8988T (cell line): ENCODE measurements around the gene CDH13.

Source experiments
- DNase-seq: peaks from one replicate; pipeline ENCODE4 v3.0.0; 2011

The CDH13 gene

GRCh38 chr16:83328936-83329335 lies 702.2 kb downstream of the CDH13 start:
- no peak for DNase-seq

GRCh38 chr16:83329441-83329840 lies 702.7 kb downstream of the CDH13 start:
- no peak for DNase-seq

- DNase-seq = no peak
Observed at GRCh38 chr16:83330251-83330650, 703.5 kb downstream of the CDH13 start.

GRCh38 chr16:83335076-83335475 lies 708.3 kb downstream of the CDH13 start:
- no peak for DNase-seq

- no peak for DNase-seq
Observed at GRCh38 chr16:83336603-83337002, 709.8 kb downstream of the CDH13 start.

GRCh38 chr16:83338138-83338537 lies 711.4 kb downstream of the CDH13 start:
- no peak for DNase-seq

GRCh38 chr16:83338941-83339340 lies 712.2 kb downstream of the CDH13 start:
- no peak for DNase-seq

GRCh38 chr16:83343935-83344366 lies 717.2 kb downstream of the CDH13 start:
- no peak for DNase-seq

- DNase-seq = no peak
Observed at GRCh38 chr16:83345846-83346640, 719.3 kb downstream of the CDH13 start.

- DNase-seq = no peak
Observed at GRCh38 chr16:83348991-83349390, 722.2 kb downstream of the CDH13 start.

GRCh38 chr16:83350481-83350880 lies 723.7 kb downstream of the CDH13 start:
- no peak for DNase-seq

- DNase-seq = no peak
Observed at GRCh38 chr16:83351846-83352245, 725.1 kb downstream of the CDH13 start.

- DNase-seq = no peak
Observed at GRCh38 chr16:83353241-83353640, 726.5 kb downstream of the CDH13 start.

- no peak for DNase-seq
Observed at GRCh38 chr16:83354015-83354414, 727.2 kb downstream of the CDH13 start.

GRCh38 chr16:83355570-83356218 lies 728.9 kb downstream of the CDH13 start:
- no peak for DNase-seq

GRCh38 chr16:83356266-83356665 lies 729.5 kb downstream of the CDH13 start:
- DNase-seq = no peak

- DNase-seq = no peak
Observed at GRCh38 chr16:83356986-83357385, 730.2 kb downstream of the CDH13 start.

- DNase-seq = no peak
Observed at GRCh38 chr16:83363521-83363920, 736.8 kb downstream of the CDH13 start.

- DNase-seq = no peak
Observed at GRCh38 chr16:83365166-83365565, 738.4 kb downstream of the CDH13 start.

- no peak for DNase-seq
Observed at GRCh38 chr16:83366228-83366627, 739.5 kb downstream of the CDH13 start.

GRCh38 chr16:83374979-83375378 lies 748.2 kb downstream of the CDH13 start:
- DNase-seq = no peak

- DNase-seq = no peak
Observed at GRCh38 chr16:83389751-83390150, 763.0 kb downstream of the CDH13 start.

- no peak for DNase-seq
Observed at GRCh38 chr16:83390759-83391158, 764.0 kb downstream of the CDH13 start.

GRCh38 chr16:83392743-83393142 lies 766.0 kb downstream of the CDH13 start:
- no peak for DNase-seq
